Gastroesophageal sphincter (tissue), 4 donors: Measurements from ENCODE around the gene FAT1. TPM values are rescaled to one million over a fixed set of nuclear protein-coding genes. Genes with fewer than 3 reads are reported as not detected.

Experiments
- ATAC-seq: fragments of 150-250 bp; one replicate; pipeline ENCODE4 v1.9.1; 2016; ENCODE audit warnings: mild to moderate bottlenecking, moderate library complexity
- H3K27ac ChIP-seq, 4 donors: fragments of 200-600 bp; sonication (generic) in 3 of 4; 1 replicate in 3 of 4; 2 replicates in 1 of 4; pipeline ENCODE4 v1.5.1; 2016 to 2019
- H3K27me3 ChIP-seq: fragments of 200-600 bp; sonication (generic); one replicate; pipeline ENCODE4 v1.5.1; 2019
- H3K36me3 ChIP-seq, 2 donors: fragments of 200-600 bp; sonication (generic); one replicate each; pipeline ENCODE4 v1.5.1; 2019; ENCODE audit warnings: control low read depth in 1 of 2
- H3K4me1 ChIP-seq, 3 donors: fragments of 200-600 bp; sonication (generic); 1 replicate in 2 of 3; 2 replicates in 1 of 3; pipeline ENCODE4 v1.5.1; 2016 to 2019; ENCODE audit warnings: control low read depth in 2 of 3
- H3K4me3 ChIP-seq, 2 donors: fragments of 200-600 bp; sonication (generic); one replicate each; pipeline ENCODE4 v1.5.1; 2019; ENCODE audit warnings: mild to moderate bottlenecking in 1 of 2, moderate library complexity in 1 of 2
- H3K9me3 ChIP-seq, 3 donors: fragments of 200-600 bp; sonication (generic); one replicate each; pipeline ENCODE4 v1.5.1; 2017 to 2019; ENCODE audit warnings: control low read depth in 2 of 3
- EP300 ChIP-seq: sonication (generic); formaldehyde crosslinking; IDR thresholded peaks from one replicate; pipeline ENCODE4 v1.6.1; 2017; ENCODE audit warnings: antibody characterized with exemption, mild to moderate bottlenecking
- POLR2A ChIP-seq, 2 donors: fragments of 450-650 bp; IDR thresholded peaks; one replicate each; pipeline ENCODE4 v1.6.1; 2017; ENCODE audit warnings: antibody characterized with exemption in 2 of 2, mild to moderate bottlenecking in 2 of 2, moderate library complexity in 1 of 2
- POLR2AphosphoS5 ChIP-seq: sonication (generic); formaldehyde crosslinking; IDR thresholded peaks from one replicate; pipeline ENCODE4 v1.6.1; 2017; ENCODE audit warnings: antibody characterized with exemption
- WGBS, 2 donors: methylation state at CpG; one replicate each; pipeline ENCODE4 v1.1.5; 2018; ENCODE audit warnings: low coverage in 1 of 2; 5-methylcytosine and 5-hydroxymethylcytosine counted together
- total RNA-seq, 4 donors: library from RNA; depleted of rRNA; stranded (reverse); fragments of >200 nt; gene quantifications; one replicate each; pipeline ENCODE4 v1.1.0, GENCODE V29; 2016
- TF ChIP-seq, protein P1 (sequence below), 4 experiments: fragments of 200-600 bp in 2 of 4; fragments of 450-650 bp in 2 of 4; sonication (generic) in 1 of 4; IDR thresholded peaks; one replicate each; pipeline ENCODE4 v1.5.1; 2017 to 2019; ENCODE audit warnings: antibody characterized with exemption in 4 of 4, mild to moderate bottlenecking in 2 of 4, moderate library complexity in 2 of 4

Gene FAT1
- total RNA-seq, 4 donors from 2014 or later = 84.4 to 279 (median 154) TPM

DNA sequence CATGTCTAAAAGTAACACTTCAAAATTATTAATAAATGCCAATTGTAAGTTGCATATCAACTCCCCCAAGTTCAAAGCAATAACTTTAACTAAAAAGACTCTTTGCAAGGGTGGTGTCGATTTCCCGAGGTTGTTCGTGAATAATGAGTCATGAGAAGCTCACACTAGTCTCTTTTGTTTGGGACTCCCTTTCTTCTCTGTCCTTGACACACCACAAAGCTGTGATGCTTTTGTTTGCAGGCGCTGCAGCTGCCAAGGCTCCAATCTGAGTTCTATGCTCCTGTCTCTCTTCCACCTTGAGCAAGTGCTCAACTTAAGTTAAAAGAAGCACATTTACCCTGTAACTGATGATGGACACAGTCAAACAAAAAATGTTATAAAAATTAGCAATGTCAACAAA is 65.9 kb downstream of the FAT1 start:
- 59 to 82% methylated on average over 4 of the region's 4 CpGs for whole genome bisulfite sequencing, 2 donors

DNA sequence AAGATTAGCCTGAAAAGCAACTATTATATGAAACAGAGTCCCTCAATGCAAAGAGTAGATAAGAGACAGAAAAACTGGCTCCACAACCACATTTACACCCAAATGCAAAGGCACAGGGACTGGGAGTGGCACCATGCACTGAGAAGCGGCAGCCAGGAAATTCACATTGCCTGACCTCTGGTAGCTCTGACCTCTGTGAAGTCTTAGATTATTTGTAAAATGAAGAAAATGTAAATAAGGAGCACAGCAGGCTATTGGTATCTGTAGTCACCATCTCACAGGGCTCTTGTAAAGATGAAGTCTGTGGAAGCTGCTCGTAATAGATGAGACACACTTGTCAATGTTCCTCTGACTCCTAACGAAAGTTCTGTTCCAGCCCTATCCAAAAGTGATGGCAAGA is 69.7 kb downstream of the FAT1 start:
- TF ChIP-seq POLR2AphosphoS5 = no peak
- no peak for TF ChIP-seq EP300
- TF ChIP-seq, protein P1, sequence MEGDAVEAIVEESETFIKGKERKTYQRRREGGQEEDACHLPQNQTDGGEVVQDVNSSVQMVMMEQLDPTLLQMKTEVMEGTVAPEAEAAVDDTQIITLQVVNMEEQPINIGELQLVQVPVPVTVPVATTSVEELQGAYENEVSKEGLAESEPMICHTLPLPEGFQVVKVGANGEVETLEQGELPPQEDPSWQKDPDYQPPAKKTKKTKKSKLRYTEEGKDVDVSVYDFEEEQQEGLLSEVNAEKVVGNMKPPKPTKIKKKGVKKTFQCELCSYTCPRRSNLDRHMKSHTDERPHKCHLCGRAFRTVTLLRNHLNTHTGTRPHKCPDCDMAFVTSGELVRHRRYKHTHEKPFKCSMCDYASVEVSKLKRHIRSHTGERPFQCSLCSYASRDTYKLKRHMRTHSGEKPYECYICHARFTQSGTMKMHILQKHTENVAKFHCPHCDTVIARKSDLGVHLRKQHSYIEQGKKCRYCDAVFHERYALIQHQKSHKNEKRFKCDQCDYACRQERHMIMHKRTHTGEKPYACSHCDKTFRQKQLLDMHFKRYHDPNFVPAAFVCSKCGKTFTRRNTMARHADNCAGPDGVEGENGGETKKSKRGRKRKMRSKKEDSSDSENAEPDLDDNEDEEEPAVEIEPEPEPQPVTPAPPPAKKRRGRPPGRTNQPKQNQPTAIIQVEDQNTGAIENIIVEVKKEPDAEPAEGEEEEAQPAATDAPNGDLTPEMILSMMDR (IDR thresholded peaks at IDR 0.05) = no peak
- no peak for TF ChIP-seq POLR2A (IDR thresholded peaks at IDR 0.05)
- ATAC-seq = no peak
- WGBS, 2 donors = 81 to 83% methylated on average over 3 of the region's 3 CpGs
- Histone ChIP-seq H3K27ac (no peak overlapping the region), H3K4me1 (peaks cover 0 to 30% (median 4%) of the 10 kb centered on the region in 3 donors), H3K4me3 (no peak overlapping the region), H3K36me3 (no peaks in the 10 kb centered on the region), H3K9me3 (no peaks in the 10 kb centered on the region), H3K27me3 (no peaks in the 10 kb centered on the region)

More for the DNA sequence above, 65.9 kb downstream of the FAT1 start:
- Histone ChIP-seq H3K9me3 (no peaks in the 10 kb centered on the region), H3K27me3 (no peaks in the 10 kb centered on the region), H3K4me3 (no peak overlapping the region), H3K27ac (no peak overlapping the region), H3K36me3 (peaks cover 0 to 25% of the 10 kb centered on the region in 2 donors), H3K4me1 (peaks cover 0 to 6% (median 4%) of the 10 kb centered on the region in 3 donors)
- no peak for ATAC-seq
- TF ChIP-seq, protein P1 (IDR thresholded peaks at IDR 0.05) = no peak
- no peak for TF ChIP-seq POLR2A (IDR thresholded peaks at IDR 0.05)
- TF ChIP-seq POLR2AphosphoS5 = no peak
- no peak for TF ChIP-seq EP300

- Histone ChIP-seq H3K36me3 (no peaks in the 10 kb centered on the region), H3K4me1 (peaks cover 0 to 25% (median 0%) of the 10 kb centered on the region in 3 donors), H3K27ac (peak overlapping the region in 3 of 4 donors; percentile 51 to 68 (median 54)), H3K4me3 (peak overlapping the region; percentile 22 to 38), H3K27me3 (no peaks in the 10 kb centered on the region), H3K9me3 (no peaks in the 10 kb centered on the region)
- peak; percentile 41 for TF ChIP-seq POLR2AphosphoS5
- TF ChIP-seq, protein P1 (IDR thresholded peaks at IDR 0.05) = no peak
- ATAC-seq = peak; percentile 88
- WGBS, 2 donors = 0 to 61% methylated on average over 1 to 7 of the region's 21 CpGs
Observed at GRCh38 chr4:186651624-186652023, 72.0 kb downstream of the FAT1 start.

DNA sequence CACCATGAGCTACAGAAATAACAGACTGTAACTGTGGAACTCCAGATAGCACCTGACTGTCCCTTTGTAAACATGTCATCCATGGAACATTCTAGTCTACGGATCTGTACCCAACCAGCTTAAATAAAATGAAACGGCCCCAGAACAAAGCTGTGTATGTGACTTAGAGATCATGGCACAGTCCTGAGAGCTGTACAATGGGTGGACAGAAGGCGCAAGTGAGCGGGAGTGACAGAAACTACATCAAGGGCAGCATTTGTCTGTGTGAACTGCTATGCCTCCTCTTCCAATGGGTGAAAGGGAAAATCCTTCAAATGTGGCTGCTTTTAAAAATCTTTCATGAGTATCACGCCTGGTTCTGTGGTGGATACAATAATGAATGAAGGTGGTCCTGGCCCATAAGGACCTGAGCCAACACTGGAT is 72.5 kb downstream of the FAT1 start:
- Histone ChIP-seq H3K9me3 (no peaks in the 10 kb centered on the region), H3K27me3 (no peaks in the 10 kb centered on the region), H3K4me3 (peak overlapping the region in 1 of 2 donors; percentile 38), H3K4me1 (peaks cover 0 to 25% (median 0%) of the 10 kb centered on the region in 3 donors), H3K36me3 (no peaks in the 10 kb centered on the region), H3K27ac (peak overlapping the region in 3 of 4 donors; percentile 51 to 68 (median 54))
- TF ChIP-seq POLR2AphosphoS5 = no peak
- no peak for ATAC-seq
- WGBS, 2 donors = 83 to 97% methylated on average over 3 of the region's 5 CpGs

DNA sequence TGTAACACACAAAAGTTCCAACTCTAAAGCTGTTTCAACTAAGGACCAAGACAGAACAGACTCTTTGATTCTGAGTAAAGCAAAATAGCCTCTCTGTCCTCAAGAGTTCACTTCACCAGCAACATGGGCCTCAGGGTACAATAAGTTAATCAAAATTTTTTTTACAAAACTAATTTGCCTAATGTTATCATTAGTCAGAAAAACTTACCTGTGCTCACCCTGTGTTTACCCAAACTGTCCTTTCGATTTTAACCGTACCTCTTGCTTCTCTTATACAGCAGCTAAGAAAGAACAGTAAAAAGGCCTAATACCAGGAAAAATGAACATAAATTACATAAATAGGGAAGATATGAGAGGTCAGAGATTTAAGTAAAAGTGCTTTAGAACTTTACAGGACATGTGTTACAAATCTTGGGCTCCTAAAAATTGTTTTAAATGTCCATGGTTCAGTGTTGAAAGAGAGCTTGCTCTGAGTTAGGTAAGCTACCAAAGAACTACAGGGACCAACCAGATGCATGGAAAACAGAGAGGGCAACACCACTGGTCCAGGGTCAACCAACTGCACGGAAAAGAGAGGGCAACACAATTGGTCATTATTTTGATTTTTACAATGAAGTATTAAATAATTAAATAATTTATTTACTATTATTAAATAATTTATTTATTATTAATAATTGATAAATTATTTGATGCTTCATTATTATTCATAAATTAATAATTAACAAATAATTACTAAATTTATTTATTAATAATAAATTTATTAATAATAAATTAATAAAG is 73.1 kb downstream of the FAT1 start:
- no peaks in the 10 kb centered on the region for H3K9me3 ChIP-seq
- H3K27ac ChIP-seq = no peak overlapping the region
- no peaks in the 10 kb centered on the region for H3K27me3 ChIP-seq
- ATAC-seq = no peak
- TF ChIP-seq, protein P1 (IDR thresholded peaks at IDR 0.05) = no peak
- TF ChIP-seq POLR2AphosphoS5 = no peak
- WGBS, 2 donors = 87 to 92% methylated on average over 3 of the region's 3 CpGs
- H3K4me3 ChIP-seq = no peak overlapping the region
- peaks cover 0 to 25% (median 0%) of the 10 kb centered on the region in 3 donors for H3K4me1 ChIP-seq
- no peaks in the 10 kb centered on the region for H3K36me3 ChIP-seq
